ENCODE results near the gene NQO2. TPM values are rescaled to one million over a fixed set of nuclear protein-coding genes. Genes with fewer than 3 reads are reported as not detected.

Gene NQO2
- total and polyA plus RNA-seq, 10 of the 15 experiments (the other 5 are each of a cell fraction or from before 2014, with no cell fraction given), result 0.55 to 2.6 (median 0.80) TPM

DNA sequence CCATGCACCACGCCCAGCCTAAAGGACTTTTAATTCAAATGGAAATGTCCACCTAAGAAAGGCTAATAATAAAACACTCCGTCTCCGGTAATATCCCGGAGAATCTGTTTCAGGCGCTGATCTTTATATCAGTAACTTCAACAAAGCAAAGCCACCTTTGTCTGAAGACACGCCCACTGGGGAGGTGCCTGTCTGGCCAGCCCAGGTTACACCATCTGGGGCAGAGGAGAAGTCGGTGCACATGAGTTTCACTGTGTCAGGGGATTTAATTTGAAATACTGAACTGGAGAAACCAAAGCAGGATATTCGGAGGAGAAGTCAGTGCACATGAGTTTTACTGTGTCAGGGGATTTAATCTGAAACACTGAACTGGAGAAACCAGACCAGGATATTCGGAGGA, 37.7 kb upstream of the NQO2 start:
- Histone ChIP-seq H3K4me2 (ENCODE audit: control insufficient read depth, insufficient read depth) (no peak overlapping the region), H3K79me2 (ENCODE audit: control insufficient read depth, insufficient read depth, low read length) (no peaks in the 10 kb centered on the region)

More for the DNA sequence above, 37.7 kb upstream of the NQO2 start:
- no TSS peak for BruUV-seq (replicated peaks)
- H3K27ac ChIP-seq (ENCODE audit: control insufficient read depth, insufficient read depth), result no peak overlapping the region
- no peak overlapping the region for H3K4me3 ChIP-seq
- H3K9me3 ChIP-seq (replicated peaks; ENCODE audit: control insufficient read depth, insufficient read depth, low read length), result no peaks in the 10 kb centered on the region
- H3K36me3 ChIP-seq (ENCODE audit: control insufficient read depth in 2 of 2, insufficient read depth in 2 of 2, low read length in 1 of 2), result no peaks in the 10 kb centered on the region
- 62% methylated on average over 9 of the region's 9 CpGs for WGBS (ENCODE audit: insufficient coverage, insufficient replicate concordance, low lambda C conversion rate, missing lambda C conversion rate)
- ATAC-seq, result no peak
- no peak for DNase-seq (ENCODE audit: low read depth, low spot score)
- ChIA-PET RAD21 (ENCODE audit: unreplicated experiment) (no interaction called here), CTCF (no interaction called here), POLR2A (no interaction called here), SMC1A (ENCODE audit: uncharacterized antibody, unreplicated experiment) (interaction anchor here (0.9 kb wide), 1 partner anchor 29 kb away, joined by 4 read pairs; no protein-coding TSS in a partner anchor)
- peaks cover 3 to 4% of the 10 kb centered on the region in 2 experiments for H3K27me3 ChIP-seq (replicated peaks in 1 of 2; ENCODE audit: control insufficient read depth in 2 of 2, insufficient read depth in 2 of 2, low read length in 1 of 2)
- in situ Hi-C loops (cut with MboI) (no loop called here), intact Hi-C loops (cut with micrococcal nuclease; ENCODE audit: unreplicated experiment) (no loop called here)
- TF ChIP-seq, protein P1, sequence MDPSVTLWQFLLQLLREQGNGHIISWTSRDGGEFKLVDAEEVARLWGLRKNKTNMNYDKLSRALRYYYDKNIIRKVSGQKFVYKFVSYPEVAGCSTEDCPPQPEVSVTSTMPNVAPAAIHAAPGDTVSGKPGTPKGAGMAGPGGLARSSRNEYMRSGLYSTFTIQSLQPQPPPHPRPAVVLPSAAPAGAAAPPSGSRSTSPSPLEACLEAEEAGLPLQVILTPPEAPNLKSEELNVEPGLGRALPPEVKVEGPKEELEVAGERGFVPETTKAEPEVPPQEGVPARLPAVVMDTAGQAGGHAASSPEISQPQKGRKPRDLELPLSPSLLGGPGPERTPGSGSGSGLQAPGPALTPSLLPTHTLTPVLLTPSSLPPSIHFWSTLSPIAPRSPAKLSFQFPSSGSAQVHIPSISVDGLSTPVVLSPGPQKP (IDR thresholded peaks at IDR 0.05; ENCODE audit: low read depth, low read length), result no peak
- TF ChIP-seq TARDBP (IDR thresholded peaks at IDR 0.05; ENCODE audit: borderline replicate concordance), result no peak
- TF ChIP-seq BACH1 (IDR thresholded peaks at IDR 0.05; ENCODE audit: borderline replicate concordance), result no peak
- TF ChIP-seq, protein P2, sequence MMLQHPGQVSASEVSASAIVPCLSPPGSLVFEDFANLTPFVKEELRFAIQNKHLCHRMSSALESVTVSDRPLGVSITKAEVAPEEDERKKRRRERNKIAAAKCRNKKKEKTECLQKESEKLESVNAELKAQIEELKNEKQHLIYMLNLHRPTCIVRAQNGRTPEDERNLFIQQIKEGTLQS (IDR thresholded peaks at IDR 0.05; ENCODE audit: borderline replicate concordance, extremely low read depth, low read depth, low read length), result no peak
- no peak for TF ChIP-seq SMAD1 (IDR thresholded peaks at IDR 0.05; ENCODE audit: low read depth, partially characterized antibody)
- no peak for TF ChIP-seq SUPT20H (IDR thresholded peaks at IDR 0.05; ENCODE audit: borderline replicate concordance, control insufficient read depth, low read depth, low read length)
- no peak for TF ChIP-seq GABPA (IDR thresholded peaks at IDR 0.05; ENCODE audit: low read depth)
- no peak for TF ChIP-seq ZBED1 (IDR thresholded peaks at IDR 0.05; ENCODE audit: borderline replicate concordance)
- no peak for TF ChIP-seq NFYB (IDR thresholded peaks at IDR 0.05; ENCODE audit: insufficient read depth, low read depth, low read length)
- TF ChIP-seq, protein P3, sequence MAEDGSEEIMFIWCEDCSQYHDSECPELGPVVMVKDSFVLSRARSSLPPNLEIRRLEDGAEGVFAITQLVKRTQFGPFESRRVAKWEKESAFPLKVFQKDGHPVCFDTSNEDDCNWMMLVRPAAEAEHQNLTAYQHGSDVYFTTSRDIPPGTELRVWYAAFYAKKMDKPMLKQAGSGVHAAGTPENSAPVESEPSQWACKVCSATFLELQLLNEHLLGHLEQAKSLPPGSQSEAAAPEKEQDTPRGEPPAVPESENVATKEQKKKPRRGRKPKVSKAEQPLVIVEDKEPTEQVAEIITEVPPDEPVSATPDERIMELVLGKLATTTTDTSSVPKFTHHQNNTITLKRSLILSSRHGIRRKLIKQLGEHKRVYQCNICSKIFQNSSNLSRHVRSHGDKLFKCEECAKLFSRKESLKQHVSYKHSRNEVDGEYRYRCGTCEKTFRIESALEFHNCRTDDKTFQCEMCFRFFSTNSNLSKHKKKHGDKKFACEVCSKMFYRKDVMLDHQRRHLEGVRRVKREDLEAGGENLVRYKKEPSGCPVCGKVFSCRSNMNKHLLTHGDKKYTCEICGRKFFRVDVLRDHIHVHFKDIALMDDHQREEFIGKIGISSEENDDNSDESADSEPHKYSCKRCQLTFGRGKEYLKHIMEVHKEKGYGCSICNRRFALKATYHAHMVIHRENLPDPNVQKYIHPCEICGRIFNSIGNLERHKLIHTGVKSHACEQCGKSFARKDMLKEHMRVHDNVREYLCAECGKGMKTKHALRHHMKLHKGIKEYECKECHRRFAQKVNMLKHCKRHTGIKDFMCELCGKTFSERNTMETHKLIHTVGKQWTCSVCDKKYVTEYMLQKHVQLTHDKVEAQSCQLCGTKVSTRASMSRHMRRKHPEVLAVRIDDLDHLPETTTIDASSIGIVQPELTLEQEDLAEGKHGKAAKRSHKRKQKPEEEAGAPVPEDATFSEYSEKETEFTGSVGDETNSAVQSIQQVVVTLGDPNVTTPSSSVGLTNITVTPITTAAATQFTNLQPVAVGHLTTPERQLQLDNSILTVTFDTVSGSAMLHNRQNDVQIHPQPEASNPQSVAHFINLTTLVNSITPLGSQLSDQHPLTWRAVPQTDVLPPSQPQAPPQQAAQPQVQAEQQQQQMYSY (CRISPR knock-in tag; IDR thresholded peaks at IDR 0.05), result no peak
- TF ChIP-seq MYB (IDR thresholded peaks at IDR 0.05; ENCODE audit: borderline replicate concordance, low read depth, low read length), result no peak
- no peak for TF ChIP-seq ATF7 (IDR thresholded peaks at IDR 0.05; ENCODE audit: low read depth)
- TF ChIP-seq SRF (IDR thresholded peaks at IDR 0.05; ENCODE audit: low read depth in 2 of 2, low read length in 2 of 2), result no peak
- TF ChIP-seq NR2C2 (IDR thresholded peaks at IDR 0.05; ENCODE audit: borderline replicate concordance, control insufficient read depth, insufficient read length, low read depth), result no peak
- no peak for TF ChIP-seq MYC (IDR thresholded peaks at IDR 0.05; ENCODE audit: insufficient read depth, insufficient read length, insufficient replicate concordance, low read length, severe bottlenecking)
- TF ChIP-seq POU2F2 (IDR thresholded peaks at IDR 0.05; ENCODE audit: borderline replicate concordance, low read depth, low read length), result no peak
- TF ChIP-seq, protein P4, sequence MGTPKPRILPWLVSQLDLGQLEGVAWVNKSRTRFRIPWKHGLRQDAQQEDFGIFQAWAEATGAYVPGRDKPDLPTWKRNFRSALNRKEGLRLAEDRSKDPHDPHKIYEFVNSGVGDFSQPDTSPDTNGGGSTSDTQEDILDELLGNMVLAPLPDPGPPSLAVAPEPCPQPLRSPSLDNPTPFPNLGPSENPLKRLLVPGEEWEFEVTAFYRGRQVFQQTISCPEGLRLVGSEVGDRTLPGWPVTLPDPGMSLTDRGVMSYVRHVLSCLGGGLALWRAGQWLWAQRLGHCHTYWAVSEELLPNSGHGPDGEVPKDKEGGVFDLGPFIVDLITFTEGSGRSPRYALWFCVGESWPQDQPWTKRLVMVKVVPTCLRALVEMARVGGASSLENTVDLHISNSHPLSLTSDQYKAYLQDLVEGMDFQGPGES (IDR thresholded peaks at IDR 0.05), result no peak
- H3K9ac ChIP-seq (ENCODE audit: control insufficient read depth, insufficient read depth, low read length), result no peak overlapping the region
- no peak for FAIRE-seq
- no peaks in the 10 kb centered on the region for H4K20me1 ChIP-seq (ENCODE audit: control insufficient read depth, insufficient read depth)
- no peaks in the 10 kb centered on the region for H3K4me1 ChIP-seq (ENCODE audit: control insufficient read depth, insufficient read depth, low read length)
- H2AFZ ChIP-seq (ENCODE audit: control insufficient read depth, low read depth, low read length), result no peak overlapping the region
